Superior temporal gyrus (tissue), 1 donor: ENCODE data around the gene STX2.
"Not testable (repeated sequence)": the region's sequence is repeated elsewhere in the genome, so short reads cannot be mapped to it uniquely, and the experiment has no call there.

Experiments
- DNase-seq: peaks from one replicate; pipeline ENCODE4 v3.0.0-alpha.2; 2016; ENCODE audit errors: extremely low spot score

STX2 gene

DNA sequence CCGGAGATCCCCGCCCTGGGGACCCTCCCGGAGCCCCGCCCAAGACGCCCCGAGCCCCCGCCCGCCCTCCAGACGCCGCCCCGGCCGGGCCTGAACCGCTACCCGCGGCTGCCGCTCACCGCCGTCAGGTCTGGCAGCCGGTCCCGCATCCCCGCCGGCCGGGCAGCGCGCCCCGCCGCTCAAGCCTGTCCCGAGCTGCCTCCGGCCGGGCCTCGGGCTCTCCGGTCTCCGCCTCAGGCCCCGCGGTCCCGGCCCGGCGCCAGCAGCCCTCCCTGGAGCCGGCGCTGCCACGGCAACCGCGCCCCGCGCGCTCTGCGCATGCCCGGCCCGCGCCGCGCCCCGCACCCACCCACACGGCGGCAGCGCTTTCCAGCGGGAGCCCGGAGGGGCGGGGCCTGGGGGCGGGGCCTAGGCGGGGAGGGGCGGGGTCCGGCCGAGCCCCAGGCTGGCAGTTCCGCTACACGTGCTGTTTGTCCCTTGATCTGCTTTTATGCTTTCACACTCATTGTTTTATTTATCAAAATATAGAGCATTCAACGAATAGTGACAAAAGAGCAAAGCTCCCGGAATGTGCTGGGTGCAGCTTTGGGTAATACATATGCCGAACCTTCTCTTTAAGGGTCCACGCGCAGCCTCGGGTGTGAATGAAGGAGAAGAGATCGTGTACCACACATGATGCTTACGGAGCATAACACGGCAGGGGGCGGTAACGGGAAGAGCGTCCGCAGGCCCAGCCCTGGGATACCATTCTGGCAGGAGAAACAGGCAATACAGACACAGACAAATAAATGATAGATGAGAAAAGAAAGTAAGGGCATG lies at the start of gene STX2:
TSS of gene STX2 (minus strand) at position 300 of the 819 bp plus-strand sequence. CDS start at position 149, 151 bp downstream.
- peak; percentile 83 for DNase-seq

DNA sequence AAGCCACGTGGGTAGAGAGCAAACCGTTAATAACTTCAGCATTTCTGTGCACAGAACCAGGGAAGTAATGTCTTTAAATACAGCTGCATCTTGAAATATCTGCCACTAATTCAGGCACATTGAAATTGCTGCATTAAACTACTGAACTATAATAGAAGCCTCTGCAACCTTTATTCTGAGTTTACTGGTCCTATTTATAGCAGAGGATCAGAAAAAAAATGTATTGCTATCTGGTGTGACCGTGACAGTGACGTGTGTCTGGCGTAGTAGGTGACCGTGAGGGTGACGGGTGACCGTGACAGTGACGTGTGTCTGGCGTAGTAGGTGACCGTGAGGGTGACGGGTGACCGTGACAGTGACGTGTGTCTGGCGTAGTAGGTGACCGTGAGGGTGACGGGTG lies 48.1 kb upstream of the STX2 start:
- DNase-seq, result not testable (repeated sequence)

DNA sequence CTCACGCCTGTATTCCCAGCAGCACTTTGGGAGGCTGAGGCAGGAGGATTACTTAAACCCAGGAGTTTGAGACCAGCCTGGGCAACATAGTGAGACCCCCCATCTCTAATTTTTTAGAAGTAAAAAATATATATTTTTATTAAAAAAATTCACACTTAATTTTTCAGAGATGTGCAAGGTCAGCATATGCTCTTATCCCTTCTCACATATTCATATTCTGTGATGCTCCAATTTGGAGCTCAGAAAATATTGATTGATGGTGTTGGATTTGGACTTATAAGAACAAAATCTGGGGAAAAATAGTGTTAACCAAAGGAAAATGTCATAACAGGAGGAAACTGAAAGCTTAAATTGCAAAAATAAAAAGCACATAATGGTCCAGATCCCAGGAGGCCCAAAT lies 42.5 kb upstream of the STX2 start:
- no peak for DNase-seq

DNA sequence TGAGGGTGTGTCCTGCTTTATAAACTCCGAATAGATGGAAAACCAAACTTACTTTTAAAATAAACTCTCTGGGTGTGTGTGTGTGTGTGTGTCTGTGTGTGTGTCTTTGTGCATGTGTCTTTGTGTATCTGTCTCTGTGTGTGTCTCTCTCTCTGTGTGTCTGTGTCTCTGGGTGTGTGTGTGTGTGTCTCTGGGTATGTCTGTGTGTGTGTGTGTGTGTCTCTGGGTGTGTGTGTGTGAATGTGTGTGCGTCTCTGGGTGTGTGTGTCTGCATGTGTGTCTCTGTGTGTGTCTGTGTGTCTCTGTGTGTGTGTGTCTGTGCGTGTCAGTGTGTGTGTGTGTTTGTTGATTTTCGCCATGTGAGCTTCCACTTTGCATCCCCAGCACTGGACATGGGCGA lies 42.0 kb upstream of the STX2 start:
- no peak for DNase-seq

DNA sequence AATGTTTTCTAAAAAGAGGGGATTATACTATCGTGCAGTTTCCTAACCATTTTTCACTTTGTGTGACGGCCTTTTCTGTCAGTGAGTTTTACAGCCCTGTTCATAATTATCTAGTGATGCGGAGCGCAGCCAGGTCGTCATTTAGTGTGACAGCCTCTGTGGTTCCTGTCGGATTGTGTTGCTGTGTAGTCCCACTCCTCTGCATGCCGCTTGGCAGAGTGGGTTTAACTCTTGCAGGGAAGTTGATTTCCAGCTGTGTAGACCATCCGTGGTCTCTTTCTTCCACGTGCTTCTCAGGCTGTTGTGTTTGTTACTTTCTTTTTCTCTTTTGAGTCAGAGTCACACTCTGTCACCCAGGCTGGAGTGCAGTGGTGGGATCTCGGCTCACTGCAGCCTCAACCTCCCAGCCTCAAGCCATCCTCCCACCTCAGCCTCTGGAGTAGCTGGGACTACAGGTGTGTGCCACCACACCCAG lies 41.4 kb upstream of the STX2 start:
- DNase-seq, result no peak

DNA sequence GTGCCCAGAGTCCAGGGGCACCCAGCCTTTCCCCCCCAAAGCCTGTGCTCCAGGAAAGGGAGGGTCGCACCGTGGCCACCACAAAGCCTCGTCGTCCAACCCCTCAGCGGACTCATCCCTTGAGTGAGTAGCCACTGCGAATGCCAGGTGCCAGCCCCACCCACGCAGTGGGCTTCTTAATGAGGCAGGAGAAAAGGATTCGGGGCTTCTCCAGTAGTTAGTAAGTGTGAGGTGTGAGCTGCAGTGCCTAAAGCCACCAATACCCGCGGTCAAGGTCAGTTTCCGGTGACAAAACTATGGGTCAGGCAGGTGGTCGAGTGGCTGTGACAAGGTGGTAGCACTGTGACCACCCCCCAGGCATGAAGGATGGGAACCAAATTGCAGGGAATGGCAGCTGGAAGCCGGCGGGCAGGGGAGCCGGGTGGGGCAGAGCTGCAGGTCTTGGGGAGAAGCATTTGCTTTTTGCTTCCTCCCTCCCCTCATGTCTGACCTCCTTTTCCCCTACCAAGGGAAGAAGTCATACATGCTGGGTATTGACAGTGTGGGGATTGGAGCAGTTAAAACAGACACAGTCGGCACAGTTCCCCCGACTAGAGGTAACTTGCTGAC lies 40.8 kb upstream of the STX2 start:
- no peak for DNase-seq

DNA sequence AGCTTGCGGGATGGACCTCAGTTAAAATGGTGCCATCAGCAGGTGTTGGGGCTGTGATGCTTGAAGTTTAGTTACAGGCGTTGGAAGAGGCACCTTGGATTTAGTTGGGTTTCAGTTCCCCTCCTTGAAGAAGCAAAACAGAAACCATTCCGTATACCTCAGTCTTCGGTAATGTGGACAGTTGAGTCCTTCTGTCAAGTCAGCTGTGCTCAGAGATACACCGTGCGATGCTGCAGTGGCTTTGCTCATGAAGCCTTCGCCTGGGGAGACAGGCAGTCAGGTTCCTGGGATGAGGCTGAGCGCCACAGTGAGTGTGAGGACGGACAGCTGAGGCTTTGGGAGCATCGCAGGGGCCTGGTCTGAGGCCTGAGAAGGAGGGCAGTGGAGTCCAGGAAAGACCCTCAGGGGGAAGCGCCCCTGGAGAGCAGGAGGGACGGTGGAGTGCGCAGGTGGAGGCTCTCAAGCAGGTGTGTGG lies 40.2 kb upstream of the STX2 start:
- DNase-seq, result no peak

DNA sequence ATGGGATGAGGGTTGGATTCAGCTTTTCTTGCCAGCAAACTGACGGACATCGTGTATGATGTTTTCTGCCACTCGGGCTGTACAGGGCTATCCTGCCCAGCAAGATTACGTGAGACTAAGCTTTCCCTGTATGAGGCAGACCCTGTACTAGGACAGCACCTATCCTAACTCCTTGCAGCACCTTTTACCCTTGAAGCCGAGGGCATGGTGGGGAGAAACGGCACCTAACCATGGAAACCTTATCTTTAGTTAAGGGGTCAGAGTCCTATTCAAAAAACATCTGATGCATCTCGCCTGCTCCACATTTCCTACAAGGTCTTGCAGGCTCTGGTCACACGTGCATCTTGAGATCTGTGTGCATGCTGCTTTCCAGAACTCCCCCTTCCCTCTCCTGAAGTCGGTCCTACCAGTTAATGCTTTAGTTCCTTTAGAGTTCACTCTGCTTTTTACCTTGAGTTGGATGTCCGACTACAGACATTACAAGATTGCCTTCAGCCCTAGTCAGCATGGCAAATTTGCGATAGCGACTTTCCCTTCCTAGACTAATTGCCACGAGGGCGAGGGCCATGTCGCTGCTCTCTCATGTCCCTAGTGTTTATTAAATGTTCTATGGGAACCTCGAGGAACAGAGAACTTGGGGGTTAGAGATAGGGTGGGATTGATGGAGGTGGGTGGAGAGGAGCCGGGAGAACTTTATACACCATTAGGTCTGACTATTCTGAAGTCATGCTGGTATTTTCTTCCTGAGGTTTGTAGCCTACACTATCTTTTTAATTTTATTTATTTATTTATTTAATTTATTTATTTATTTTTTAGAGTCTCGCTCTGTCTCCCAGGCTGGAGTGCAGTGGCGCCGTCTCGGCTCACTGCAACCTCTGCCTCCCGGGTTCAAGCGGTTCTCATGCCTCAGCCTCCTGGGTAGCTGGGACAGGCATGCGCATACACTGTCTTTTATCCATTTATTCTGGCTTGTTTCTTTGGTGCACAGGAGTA lies 39.4 kb upstream of the STX2 start:
- DNase-seq, result no peak

DNA sequence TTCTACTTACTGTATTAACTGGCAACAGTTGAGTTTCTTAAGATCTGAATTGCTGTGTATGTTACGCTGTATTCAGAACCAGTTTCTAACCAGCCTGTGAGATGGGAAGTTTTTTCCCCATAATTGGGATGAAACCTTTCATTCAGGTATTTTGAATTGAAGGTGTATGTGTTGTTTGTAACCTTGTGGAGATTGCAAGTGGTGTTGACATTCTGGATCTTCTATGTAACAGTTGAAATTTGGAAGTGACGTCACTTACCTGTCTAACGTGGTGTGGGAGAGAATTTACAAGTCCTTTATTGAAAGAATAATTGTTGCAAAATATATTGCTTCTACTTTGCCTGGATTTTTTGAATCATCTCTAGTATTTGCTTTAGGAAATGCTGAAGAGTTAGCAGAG lies 38.3 kb upstream of the STX2 start:
- DNase-seq, result no peak

DNA sequence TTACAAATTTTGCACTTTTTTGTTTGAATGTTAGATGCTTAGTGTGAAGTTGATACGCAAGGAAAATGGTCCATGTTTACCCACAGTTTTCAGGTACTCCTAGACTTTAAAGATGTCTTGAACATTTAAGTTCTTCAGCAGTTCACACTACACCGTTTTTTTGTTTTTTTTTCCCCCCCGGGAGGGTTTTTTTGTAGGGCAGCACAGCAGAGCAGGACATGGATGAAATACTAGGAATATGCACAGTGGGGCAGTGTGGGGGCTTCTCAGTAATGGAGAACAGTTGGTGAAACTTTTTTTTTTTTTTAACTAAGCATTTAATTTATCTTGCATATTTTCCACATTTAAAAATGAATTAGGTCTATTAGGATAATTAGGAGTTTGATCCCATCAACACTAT lies 37.7 kb upstream of the STX2 start:
- no peak for DNase-seq

DNA sequence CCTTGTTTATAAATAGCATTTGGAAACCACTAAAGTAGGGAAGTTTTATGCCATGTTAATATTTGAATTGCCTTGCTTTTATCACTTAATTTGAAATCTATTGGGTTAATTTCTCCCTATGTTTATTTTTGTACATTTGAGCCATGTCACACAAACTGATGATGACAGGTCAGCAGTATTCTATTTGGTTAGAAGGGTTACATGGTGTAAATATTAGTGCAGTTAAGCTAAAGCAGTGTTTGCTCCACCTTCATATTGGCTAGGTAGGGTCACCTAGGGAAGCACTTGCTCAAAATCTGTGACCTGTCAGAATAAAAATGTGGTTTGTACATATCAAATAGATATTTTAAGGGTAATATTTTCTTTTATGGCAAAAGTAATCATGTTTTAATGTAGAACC lies 37.2 kb upstream of the STX2 start:
- DNase-seq, result no peak

DNA sequence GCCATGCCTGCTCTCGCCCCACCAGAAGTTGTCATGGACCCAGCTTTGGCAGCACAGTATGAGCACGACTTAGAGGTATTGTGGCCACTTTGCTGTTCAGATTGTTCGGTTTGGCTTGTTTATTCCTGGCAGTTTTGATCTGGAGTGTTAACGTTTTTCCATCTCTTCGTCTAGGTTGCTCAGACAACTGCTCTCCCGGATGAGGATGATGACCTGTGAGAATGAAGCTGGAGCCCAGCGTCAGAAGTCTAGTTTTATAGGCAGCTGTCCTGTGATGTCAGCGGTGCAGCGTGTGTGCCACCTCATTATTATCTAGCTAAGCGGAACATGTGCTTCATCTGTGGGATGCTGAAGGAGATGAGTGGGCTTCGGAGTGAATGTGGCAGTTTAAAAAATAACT lies 36.7 kb upstream of the STX2 start:
- DNase-seq, result not testable (repeated sequence)

DNA sequence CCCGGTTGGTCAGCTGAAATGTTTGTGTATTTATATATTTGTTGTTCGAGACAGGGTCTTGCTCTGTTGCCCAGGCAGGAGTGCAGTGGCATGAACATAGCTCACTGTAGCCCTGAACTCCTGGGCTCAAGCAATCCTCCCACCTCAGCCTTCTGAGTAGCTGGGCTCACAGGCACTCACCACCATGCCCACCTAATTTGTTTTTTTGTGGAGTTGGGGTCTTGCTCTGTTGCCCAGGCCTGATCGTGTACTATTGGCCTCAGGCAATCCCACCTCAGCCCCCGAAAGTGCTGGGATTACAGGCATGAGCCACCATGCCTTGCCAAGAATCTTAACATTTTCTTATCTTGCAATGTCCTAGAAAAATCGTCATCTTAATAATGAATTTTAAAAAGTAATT lies 36.1 kb upstream of the STX2 start:
- DNase-seq, result no peak

DNA sequence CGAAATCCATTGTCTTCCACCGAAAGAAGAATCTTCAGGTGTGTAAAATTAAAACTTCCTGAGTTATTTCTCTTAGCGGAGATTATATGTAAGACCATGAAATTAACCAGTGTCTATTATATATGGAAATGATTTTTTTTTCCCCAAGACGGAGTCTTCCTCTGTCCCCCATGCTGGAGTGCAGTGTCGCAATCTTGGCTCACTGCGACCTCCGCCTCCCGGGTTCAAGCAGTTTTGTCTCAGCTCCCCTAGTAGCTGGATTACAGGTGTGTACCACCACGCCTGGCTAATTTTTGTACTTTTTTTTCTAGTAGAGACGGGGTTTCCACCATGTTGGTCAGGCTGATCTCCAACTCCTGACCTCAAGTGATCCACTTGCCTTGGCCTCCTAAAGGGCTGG lies 35.6 kb upstream of the STX2 start:
- DNase-seq, result no peak

DNA sequence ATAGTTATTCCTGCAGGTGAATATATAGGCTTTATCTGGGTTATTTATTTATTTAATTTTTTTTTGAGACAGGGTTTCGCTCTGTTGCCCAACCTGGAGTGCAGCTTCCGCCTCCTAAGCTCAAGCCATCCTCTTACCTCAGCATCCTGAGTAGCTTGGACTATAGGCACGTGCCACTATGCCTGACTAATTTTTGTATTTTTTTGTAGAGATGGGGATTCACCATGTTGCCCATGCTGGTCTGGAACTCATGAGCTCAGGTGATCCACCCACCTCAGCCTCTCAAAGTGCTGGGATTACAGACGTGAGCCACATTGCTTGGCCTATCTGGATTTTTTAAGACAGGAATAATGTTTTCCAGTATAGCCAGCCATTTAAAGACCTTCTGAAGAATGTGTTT lies 34.8 kb upstream of the STX2 start:
- no peak for DNase-seq

DNA sequence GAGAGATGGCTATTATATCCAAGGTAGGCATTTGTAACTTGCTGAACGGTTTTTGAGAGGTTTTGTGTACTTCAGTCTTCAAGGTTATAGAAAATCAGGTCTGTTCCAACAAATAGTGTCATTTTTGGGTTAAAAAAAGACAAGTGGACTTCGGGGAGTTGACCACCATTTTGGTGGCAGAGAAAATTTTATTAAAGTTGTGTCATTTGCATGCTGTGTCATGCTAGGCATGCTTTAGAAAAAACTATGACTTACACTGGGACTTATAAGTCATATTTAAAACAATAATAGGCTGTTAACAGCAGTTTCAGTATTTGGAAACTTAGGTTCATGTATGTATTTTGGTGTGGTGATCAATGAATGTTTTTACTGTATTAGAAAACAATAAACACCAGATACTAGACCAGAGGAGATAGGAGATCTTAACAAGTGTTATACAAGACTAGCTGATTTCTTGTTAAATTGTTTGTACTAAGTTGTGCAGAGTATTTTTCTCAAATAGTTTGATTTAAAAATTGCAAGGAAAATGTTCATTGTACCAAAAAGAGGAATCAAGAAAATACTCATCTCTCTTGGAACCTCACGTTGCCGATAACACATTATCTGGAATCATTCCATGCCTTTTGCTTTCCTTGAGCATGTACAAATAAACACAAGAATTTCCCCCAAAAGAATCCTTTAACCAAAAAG lies 34.2 kb upstream of the STX2 start:
- DNase-seq, result no peak

DNA sequence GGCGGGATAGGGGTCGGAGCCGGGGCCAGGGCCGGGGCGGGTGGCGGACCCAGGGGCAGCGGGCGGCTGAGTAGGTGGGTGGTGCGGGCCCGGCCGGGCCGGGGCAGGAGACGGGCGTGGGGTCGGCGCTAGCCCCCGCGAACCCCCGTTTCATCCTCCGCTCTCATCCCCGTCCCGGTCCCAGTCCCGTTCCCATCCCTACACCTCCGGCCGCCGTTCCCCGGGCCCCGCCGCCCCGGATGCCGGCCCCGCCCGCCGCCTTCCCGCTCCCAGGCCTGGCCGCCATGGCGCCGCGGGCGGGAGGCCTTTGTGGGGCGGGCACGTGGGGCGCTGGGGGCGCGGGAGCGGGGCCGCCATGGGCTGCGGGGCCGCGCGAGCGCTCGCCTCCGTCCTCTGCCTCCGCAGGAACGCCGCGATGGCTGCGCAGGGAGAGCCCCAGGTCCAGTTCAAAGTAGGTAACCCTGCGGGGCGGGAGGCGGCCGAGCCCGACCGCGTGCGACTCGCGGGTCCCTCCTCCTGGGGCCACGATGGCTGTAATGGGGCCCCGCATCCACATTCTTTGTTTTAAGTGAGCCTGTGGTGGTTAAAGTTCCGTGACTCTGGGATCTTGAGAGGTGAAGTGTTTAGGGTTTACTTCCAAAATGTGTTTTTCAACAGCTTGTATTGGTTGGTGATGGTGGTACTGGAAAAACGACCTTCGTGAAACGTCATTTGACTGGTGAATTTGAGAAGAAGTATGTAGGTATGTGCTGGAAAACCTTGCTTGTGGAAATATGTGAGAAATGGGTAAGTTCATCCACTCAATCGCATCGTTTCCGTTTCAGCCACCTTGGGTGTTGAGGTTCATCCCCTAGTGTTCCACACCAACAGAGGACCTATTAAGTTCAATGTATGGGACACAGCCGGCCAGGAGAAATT lies 33.4 kb upstream of the STX2 start:
- DNase-seq, result no peak

DNA sequence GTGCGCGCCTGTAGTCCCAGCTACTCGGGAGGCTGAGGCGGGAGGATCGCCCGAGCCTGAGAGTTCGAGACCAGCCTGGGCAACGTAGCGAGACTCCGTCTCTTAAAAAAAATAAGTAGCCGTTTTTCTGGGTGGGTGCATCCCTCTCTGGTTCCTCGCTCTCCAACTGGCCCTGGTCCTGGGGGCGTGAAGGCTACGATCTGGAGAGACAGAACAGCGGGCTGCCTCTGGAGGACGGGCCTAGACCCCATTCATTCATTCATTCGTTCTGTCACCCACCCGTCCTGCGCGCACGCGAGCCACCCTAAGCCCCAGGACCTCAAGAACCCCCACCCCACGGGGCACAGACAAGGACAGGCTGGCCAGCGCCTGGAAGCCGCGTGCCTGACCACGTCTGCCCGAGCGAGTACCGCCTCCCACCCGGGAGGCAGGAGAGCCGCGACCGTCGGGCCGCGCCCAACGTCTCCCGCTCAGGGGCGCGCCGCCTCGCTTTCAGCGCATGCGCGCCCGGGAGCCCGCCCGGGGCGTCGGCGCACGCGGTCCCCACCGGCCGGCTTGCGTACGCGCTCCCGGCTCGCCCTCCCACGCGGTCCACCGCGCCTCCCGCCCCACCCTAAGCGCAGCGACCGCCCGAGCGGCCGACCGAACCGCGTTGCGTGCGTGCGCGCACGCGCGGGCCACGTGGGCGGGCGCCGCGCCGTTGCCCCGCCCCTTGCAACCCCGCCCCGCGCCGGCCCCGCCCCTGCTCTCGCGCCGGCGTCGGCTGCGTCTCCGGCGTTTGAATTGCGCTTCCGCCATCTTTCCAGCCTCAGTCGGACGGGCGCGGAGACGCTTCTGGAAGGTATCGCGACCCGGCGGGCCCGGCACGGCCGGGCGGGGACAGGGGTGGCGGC lies 32.5 kb upstream of the STX2 start, which contains the start of gene RAN:
TSS of gene RAN (plus strand) at position 781 of the 893 bp plus-strand sequence. CDS start 528 bp downstream, outside the sequence.
- DNase-seq, result peak; percentile 85
